Non-pigmented ciliary epithelial cell (primary cell): ENCODE data around the gene SYNE1.
"Not testable (repeated sequence)": the region's sequence is repeated elsewhere in the genome, so short reads cannot be mapped to it uniquely, and the experiment has no call there.

ENCODE experiments used
- DNase-seq: peaks from one replicate; pipeline ENCODE4 v3.0.0-alpha.2; 2010; ENCODE audit warnings: low read depth

SYNE1 gene

GRCh38 chr6:152491501-152491900 is 145.7 kb downstream of the SYNE1 start:
- not testable (repeated sequence) for DNase-seq

GRCh38 chr6:152490971-152491378 is 146.2 kb downstream of the SYNE1 start:
- DNase-seq = peak; percentile 32

GRCh38 chr6:152484806-152485205 is 152.4 kb downstream of the SYNE1 start:
- DNase-seq = no peak

GRCh38 chr6:152482289-152482688 is 154.9 kb downstream of the SYNE1 start:
- no peak for DNase-seq

GRCh38 chr6:152478377-152479010 is 158.7 kb downstream of the SYNE1 start:
- no peak for DNase-seq

- DNase-seq = no peak
Observed at GRCh38 chr6:152474354-152474753, 162.8 kb downstream of the SYNE1 start.

- DNase-seq = no peak
Observed at GRCh38 chr6:152472325-152472724, 164.8 kb downstream of the SYNE1 start.

- DNase-seq = no peak
Observed at GRCh38 chr6:152471456-152472265, 165.5 kb downstream of the SYNE1 start.

GRCh38 chr6:152463164-152463563 is 174.0 kb downstream of the SYNE1 start:
- DNase-seq = no peak

GRCh38 chr6:152462716-152463115 is 174.4 kb downstream of the SYNE1 start:
- DNase-seq = no peak

GRCh38 chr6:152461556-152461955 is 175.6 kb downstream of the SYNE1 start:
- no peak for DNase-seq

- DNase-seq = no peak
Observed at GRCh38 chr6:152458648-152459644, 178.2 kb downstream of the SYNE1 start.

- no peak for DNase-seq
Observed at GRCh38 chr6:152457949-152458624, 179.1 kb downstream of the SYNE1 start.

GRCh38 chr6:152454003-152454402 is 183.2 kb downstream of the SYNE1 start:
- no peak for DNase-seq

GRCh38 chr6:152453421-152453820 is 183.7 kb downstream of the SYNE1 start:
- DNase-seq = no peak

GRCh38 chr6:152452639-152453038 is 184.5 kb downstream of the SYNE1 start:
- no peak for DNase-seq

GRCh38 chr6:152450519-152450918 is 186.6 kb downstream of the SYNE1 start:
- no peak for DNase-seq

- DNase-seq = no peak
Observed at GRCh38 chr6:152441902-152442301, 195.3 kb downstream of the SYNE1 start.

GRCh38 chr6:152435816-152436215 is 201.3 kb downstream of the SYNE1 start:
- DNase-seq = no peak

- no peak for DNase-seq
Observed at GRCh38 chr6:152432758-152433157, 204.4 kb downstream of the SYNE1 start.

GRCh38 chr6:152428126-152428525 is 209.0 kb downstream of the SYNE1 start:
- no peak for DNase-seq

- no peak for DNase-seq
Observed at GRCh38 chr6:152426276-152426675, 210.9 kb downstream of the SYNE1 start.
